ENCODE results near the gene PPP2R5D.
"Not testable (repeated sequence)": the region's sequence is repeated elsewhere in the genome, so short reads cannot be mapped to it uniquely, and the experiment has no call there.

PPP2R5D gene

GRCh38 chr6:42984001-42984923 lies at the start of gene PPP2R5D:
TSS of gene PPP2R5D (plus strand) at chr6:42984570. CDS start at chr6:42984678, 108 bp downstream.
- DNase-seq = peak; percentile 99

DNA sequence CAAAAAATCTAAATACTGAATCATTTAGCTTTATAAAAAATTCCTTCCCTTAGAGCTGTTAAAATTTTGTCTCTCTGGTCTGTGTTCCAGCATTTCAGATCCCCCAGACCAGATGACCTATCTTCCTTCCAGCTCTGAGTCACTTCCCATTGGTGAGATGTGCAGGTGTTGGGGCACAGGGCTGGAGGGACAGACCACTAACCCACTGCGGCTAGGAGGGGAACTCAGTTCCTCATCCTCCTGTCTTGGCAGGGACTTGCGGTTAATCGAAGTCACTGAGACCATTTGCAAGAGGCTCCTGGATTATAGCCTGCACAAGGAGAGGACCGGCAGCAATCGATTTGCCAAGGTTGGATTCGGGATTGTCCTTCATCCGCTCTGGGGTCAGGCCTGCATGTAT lies 49.0 kb upstream of the PPP2R5D start:
- DNase-seq = no peak

DNA sequence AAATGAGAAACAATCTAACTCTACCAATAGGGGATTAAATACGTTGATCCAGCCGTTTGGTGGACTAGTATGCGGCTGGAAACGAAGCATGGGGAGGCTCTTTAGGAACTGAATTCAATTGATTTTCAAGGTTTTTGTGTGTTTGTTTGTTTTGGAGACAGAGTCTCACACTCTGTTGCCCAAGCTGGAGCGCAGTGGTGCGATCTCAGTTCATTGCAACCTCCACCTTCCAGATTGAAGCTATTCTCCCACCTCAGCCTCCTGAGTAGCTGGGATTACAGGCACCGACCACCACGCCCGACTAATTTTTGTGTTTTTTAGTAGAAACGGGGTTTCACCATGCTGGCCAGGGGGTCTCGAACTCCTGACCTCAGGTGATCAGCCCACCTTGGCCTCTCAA lies 48.0 kb upstream of the PPP2R5D start:
- no peak for DNase-seq

GRCh38 chr6:42937548-42938427 lies 46.6 kb upstream of the PPP2R5D start:
- no peak for DNase-seq

GRCh38 chr6:42938428-42938796 lies 46.0 kb upstream of the PPP2R5D start:
- no peak for DNase-seq

DNA sequence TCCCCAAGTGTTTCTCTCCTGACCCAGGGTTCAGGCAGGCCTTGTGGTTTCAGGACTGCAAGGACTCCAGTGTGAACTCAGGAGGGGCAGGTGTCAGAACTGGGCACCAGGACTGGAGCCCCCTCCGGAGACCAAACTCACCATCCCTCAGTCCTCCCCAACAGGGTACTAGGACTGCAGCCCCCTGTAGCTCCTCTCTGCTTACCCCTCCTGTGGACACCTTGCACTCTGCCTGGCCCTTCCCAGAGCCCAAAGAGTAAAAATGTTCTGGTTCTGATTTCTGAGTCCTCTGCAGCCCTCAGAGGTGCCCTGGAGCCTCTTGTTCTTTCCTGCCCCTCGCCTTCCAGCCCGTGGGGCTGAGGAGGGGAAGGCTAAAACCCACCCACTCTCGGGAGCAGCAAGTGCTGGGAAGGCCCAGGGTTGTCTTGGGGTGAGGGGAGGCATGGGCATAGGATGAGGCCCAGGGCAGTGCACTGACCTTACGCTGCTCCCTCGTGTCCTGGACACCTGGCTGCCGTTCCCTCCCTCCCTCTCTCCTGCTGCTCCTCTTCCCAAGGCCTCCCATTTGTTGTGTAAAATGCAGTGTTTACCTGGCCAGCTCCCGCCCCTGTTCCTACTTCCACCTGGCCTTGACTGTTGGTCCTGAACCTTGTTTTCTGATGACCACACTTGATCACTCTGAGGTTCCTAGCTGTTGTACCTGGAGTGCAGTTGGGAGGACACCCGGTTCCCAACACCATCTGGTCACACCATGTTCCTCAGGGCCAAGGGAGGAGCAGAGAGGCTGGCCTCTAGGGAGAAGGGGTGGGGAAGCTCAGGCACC lies 45.2 kb upstream of the PPP2R5D start:
- no peak for DNase-seq

- DNase-seq = no peak
Measured at GRCh38 chr6:42939810-42940167, 44.6 kb upstream of the PPP2R5D start.

- DNase-seq = no peak
Measured at GRCh38 chr6:42940493-42941045, 43.8 kb upstream of the PPP2R5D start.

GRCh38 chr6:42941356-42941755 lies 43.0 kb upstream of the PPP2R5D start:
- not testable (repeated sequence) for DNase-seq

DNA sequence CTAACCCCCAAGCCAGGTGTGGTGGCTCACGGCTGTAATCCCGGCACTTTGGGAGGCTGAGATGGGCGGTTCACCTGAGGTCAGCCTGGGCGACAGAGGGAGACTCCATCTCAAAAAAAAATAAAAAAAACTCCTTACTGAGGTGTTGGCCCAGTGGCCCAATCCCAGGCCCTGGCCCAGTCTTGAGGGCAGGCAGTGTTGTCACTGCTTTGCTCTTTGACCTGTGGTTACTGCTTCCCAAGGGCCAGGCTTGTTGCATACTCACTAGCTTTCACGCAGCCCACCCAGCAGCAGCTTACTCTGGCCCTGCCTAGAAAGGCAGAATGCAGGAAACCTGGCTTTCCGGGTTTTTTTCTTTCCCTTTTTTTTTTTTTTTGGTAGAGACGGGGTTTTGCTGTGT lies 41.9 kb upstream of the PPP2R5D start:
- no peak for DNase-seq

DNA sequence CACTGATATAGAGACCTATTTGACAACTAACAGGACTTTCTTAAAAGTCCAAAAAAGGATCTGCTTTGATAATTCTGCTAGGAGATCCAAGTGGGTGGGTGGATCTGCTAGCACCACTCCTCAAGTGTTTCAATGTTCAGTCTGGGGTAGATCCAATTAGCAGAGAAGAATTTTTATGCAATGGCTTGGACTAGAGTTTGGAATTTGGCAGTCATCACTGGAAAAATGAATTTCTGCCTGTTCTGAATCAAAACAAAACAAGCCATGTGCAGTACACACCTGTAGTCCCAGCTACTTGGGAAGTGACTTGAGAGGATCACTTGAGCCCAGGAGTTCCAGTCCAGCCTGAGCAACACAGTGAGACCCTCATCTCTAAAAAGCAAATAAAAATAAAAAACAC lies 36.4 kb upstream of the PPP2R5D start:
- DNase-seq = no peak

DNA sequence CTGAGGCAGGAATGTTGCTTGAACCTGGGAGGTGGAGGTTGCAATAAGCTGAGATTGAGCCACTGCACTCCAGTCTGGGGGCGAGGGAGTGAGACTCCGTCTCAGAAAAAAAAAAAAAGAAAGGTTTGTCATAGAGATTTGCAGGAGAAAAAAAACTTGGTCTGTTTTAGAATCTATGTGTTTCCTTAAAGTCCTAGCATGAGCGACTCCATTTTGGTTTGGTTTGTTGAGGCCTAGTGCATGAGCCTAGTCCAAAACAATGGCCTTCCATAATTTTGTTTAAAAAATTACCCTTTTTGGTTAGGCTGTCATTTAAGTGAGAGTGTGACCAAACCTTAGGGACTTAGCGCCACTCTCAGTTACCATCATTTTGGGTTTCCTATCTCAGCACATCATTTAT lies 32.0 kb upstream of the PPP2R5D start:
- DNase-seq = no peak

DNA sequence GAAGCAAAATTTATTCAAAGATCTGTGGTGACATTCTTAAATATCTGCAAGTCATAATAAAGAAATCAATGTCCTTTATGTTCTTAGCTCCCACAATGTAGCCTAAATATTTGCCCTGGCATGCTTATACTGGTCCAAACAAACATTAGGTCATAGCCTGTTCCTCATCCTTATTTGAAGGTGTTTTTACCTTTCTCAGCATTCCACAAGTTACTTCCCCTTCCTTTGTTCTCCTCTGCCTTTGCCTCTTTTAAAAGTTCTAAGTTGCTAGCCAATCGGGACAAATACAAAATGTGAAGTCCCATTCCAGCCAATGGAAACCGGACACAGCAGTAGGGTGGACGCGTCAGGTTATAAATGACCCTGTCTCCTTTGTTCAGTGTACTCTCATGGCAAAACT lies 30.0 kb upstream of the PPP2R5D start:
- not testable (repeated sequence) for DNase-seq

DNA sequence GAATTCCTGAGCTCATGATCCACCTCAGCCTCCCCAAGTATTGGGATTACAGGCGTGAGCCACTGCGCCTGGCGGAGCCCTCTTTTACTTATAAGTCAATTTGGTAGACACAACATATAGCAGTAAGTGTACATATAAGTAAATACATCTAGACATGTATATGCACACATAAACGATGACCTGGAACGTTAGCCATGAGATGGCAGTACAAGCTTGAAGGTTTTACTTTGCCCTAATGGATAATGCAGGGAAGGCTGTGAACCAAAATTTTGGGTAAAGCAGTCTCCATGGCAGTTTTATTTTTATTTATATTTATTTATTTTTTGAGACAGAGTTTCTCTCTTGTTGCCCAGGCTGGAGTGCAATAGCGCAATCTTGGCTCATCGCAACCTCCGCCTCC lies 26.2 kb upstream of the PPP2R5D start:
- no peak for DNase-seq

DNA sequence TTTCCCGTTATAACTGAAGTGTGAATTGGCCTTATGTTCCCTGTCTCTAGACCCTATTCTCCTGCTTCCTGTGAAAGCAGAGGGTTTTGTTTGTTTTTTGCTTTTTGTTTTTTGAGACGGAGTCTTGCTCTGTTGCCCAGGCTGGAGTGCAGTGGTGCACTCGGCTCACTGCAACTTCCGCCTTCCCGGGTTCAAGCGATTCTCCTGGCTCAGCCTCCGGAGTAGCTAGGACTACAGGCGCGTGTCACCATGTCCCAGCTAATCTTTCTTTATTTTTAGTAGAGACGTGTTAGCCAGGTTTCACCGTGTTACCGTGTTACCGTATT lies 24.5 kb upstream of the PPP2R5D start:
- DNase-seq = no peak

DNA sequence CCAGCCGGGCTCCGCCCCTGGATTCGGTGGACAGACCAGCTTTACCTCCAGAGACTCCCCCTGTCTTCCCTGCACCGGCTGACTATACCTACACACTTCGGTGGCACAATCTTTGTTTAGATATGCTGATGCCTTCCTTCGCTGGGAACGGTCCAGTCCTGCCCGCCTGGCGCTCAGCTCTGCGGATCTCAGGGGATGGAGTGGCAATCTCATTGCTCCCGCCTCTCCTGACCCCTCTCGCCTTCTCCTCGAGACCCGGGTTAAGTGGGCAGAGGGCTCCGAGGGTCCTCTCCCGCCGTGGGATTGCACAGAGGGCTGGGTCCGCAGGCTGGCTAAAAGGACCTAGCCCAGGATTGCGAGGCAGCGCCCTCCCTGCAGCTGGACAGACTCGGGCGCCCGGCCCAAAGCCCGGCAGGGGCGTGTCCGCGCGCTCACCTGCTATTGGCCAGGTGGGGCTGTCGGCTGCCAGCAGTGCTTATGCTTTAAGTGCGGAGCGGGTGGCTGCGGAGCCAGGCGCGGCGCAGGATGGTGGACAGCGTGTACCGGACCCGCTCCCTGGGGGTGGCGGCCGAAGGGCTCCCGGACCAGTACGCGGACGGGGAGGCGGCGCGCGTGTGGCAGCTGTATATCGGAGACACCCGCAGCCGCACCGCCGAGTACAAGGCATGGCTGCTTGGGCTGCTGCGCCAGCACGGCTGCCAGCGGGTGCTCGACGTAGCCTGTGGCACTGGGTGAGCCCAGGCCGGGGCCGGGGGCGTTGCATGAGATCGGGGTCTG lies 23.9 kb upstream of the PPP2R5D start, which contains the start of gene GNMT:
Gene GNMT, plus strand, starts transcription at position 512 of the 777 bp plus-strand sequence. Its CDS starts 14 bp downstream, at position 526.
- no peak for DNase-seq

- no peak for DNase-seq
Measured at GRCh38 chr6:42961020-42961470, 23.3 kb upstream of the PPP2R5D start.

DNA sequence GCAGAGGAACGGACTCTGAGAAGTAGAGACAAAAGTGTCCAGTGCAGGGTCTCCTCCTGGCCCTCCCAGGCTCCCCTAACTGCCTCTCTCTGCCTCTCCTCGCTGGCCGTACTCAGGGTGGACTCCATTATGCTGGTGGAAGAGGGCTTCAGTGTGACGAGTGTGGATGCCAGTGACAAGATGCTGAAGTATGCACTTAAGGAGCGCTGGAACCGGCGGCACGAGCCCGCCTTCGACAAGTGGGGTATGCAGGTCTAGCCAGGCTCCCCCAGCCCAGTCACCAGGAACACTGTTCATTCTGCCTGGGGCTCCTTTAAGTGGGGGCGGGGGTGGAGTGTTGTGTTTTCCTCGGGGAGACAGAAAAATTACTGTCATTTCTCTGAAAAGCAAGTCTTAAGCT lies 22.3 kb upstream of the PPP2R5D start:
- DNase-seq = no peak

DNA sequence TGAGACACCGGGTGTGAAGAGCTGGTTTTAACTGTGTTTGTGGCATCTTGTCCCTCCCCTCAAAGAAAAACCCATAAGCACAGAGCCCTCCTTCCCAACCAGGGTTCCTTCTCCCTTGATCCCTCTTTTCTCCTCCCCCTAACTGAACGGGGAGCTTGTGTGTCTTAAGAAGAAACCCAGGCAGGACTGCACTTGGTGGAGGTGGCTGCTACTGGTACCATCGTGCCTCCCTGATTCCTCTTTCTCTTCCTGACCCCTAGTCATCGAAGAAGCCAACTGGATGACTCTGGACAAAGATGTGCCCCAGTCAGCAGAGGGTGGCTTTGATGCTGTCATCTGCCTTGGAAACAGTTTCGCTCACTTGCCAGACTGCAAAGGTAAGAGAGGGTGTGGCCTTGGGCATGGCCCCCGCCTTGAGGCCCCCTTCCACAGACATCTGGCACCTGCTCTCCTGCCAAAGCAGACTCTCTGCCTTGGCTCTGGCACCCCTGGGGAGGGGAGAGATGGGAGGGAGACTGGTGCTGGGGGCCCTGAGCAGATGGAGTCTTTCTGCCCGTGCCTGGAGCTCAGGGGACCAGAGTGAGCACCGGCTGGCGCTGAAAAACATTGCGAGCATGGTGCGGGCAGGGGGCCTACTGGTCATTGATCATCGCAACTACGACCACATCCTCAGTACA lies 21.7 kb upstream of the PPP2R5D start:
- no peak for DNase-seq

- DNase-seq = no peak
Measured at GRCh38 chr6:42963179-42963854, 21.1 kb upstream of the PPP2R5D start.

Measured in fibroblast of skin of right biceps (primary cell).